PC-9 (cell line): ENCODE results near the gene CLHC1. TPM values are rescaled to one million over a fixed set of nuclear protein-coding genes. Genes with fewer than 3 reads are reported as not detected.

ENCODE experiments used
- BruUV-seq: library from RNA; stranded (reverse); fragments of 400-500 nt; replicated peaks from 2 replicates; lab custom pipeline; 2021; lab: Mats Ljungman, UMichigan
- CTCF ChIA-PET: fragments of 300-600 bp; sonication (Branson Sonifier 250); formaldehyde crosslinking; loops from one replicate; lab custom pipeline; 2022; ENCODE audit warnings: antibody characterized with exemption; lab: Charles Lee
- POLR2A ChIA-PET: fragments of 300-600 bp; sonication (Branson Sonifier 250); formaldehyde crosslinking; loops from one replicate; lab custom pipeline; 2022; ENCODE audit warnings: antibody characterized with exemption; ENCODE audit not compliant: unreplicated experiment; lab: Charles Lee
- DNase-seq, 2 experiments: peaks; one replicate each; pipeline versions ENCODE4 v3.0.0 to v3.0.0-alpha.2; 2015 to 2022; ENCODE audit warnings: mixed read lengths in 1 of 2
- H2AFZ ChIP-seq: fragments of 200-600 bp; sonication (generic); 2 replicates; pipeline ENCODE4 v1.8.1; 2017; ENCODE audit warnings: antibody characterized with exemption
- H3F3A ChIP-seq: fragments of 200-600 bp; sonication (generic); 2 replicates; pipeline ENCODE4 v1.8.1; 2017; ENCODE audit warnings: antibody characterized with exemption, mild to moderate bottlenecking, low read depth; ENCODE audit not compliant: insufficient read depth
- H3K27ac ChIP-seq: fragments of 200-600 bp; sonication (generic); 2 replicates; pipeline ENCODE4 v1.6.1; 2016; ENCODE audit warnings: mixed run types
- H3K27me3 ChIP-seq: fragments of 200-600 bp; sonication (generic); 2 replicates; pipeline ENCODE4 v1.6.1; 2016; ENCODE audit warnings: low read depth, mixed run types; ENCODE audit not compliant: insufficient read depth
- H3K36me3 ChIP-seq: fragments of 200-600 bp; sonication (generic); 2 replicates; pipeline ENCODE4 v1.6.1; 2016; ENCODE audit warnings: low read depth, mixed run types
- H3K4me1 ChIP-seq: fragments of 200-600 bp; sonication (generic); replicated peaks from 2 replicates; pipeline ENCODE4 v1.6.1; 2016; ENCODE audit warnings: mixed run types; ENCODE audit not compliant: insufficient read depth
- H3K4me2 ChIP-seq: fragments of 200-600 bp; sonication (generic); 2 replicates; pipeline ENCODE4 v1.6.1; 2017; ENCODE audit warnings: mixed run types
- H3K4me3 ChIP-seq: fragments of 200-600 bp; sonication (generic); 2 replicates; pipeline ENCODE4 v1.6.1; 2016; ENCODE audit warnings: mixed run types
- H3K79me2 ChIP-seq: fragments of 200-600 bp; sonication (generic); 2 replicates; pipeline ENCODE4 v1.6.1; 2017; ENCODE audit warnings: low read depth, mixed run types
- H3K9me2 ChIP-seq: fragments of 200-600 bp; sonication (generic); 2 replicates; pipeline ENCODE4 v1.8.1; 2017; ENCODE audit warnings: mild to moderate bottlenecking; ENCODE audit not compliant: insufficient read depth
- H3K9me3 ChIP-seq: fragments of 200-600 bp; sonication (generic); 2 replicates; pipeline ENCODE4 v1.8.1; 2016; ENCODE audit warnings: low read depth; ENCODE audit not compliant: insufficient read depth
- H4K20me1 ChIP-seq: fragments of 200-600 bp; sonication (generic); 2 replicates; pipeline ENCODE4 v1.8.1; 2017; ENCODE audit not compliant: insufficient read depth
- EZH2 ChIP-seq: fragments of 200-600 bp; sonication (generic); IDR thresholded peaks from 2 replicates; pipeline ENCODE4 v1.8.0; 2017; ENCODE audit warnings: antibody characterized with exemption, low read depth
- intact Hi-C: fragments of 100-400 bp; cut with micrococcal nuclease; formaldehyde crosslinking; loops from one replicate; pipeline ENCODE4 v1.10.0; 2022; ENCODE audit not compliant: unreplicated experiment
- total RNA-seq: library from RNA; stranded (reverse); gene quantifications from 2 replicates; pipeline ENCODE4 v1.2.3, GENCODE V29; 2021
- TF ChIP-seq, protein P1 (sequence below): fragments of 200-600 bp; sonication (generic); conservative IDR thresholded peaks from 2 replicates; pipeline ENCODE4 v1.6.1; 2017; ENCODE audit warnings: mixed run types, antibody characterized with exemption, mild to moderate bottlenecking, moderate library complexity

The CLHC1 gene
- total RNA-seq, 1 experiment from 2014 or later, result 27.1 TPM

DNA sequence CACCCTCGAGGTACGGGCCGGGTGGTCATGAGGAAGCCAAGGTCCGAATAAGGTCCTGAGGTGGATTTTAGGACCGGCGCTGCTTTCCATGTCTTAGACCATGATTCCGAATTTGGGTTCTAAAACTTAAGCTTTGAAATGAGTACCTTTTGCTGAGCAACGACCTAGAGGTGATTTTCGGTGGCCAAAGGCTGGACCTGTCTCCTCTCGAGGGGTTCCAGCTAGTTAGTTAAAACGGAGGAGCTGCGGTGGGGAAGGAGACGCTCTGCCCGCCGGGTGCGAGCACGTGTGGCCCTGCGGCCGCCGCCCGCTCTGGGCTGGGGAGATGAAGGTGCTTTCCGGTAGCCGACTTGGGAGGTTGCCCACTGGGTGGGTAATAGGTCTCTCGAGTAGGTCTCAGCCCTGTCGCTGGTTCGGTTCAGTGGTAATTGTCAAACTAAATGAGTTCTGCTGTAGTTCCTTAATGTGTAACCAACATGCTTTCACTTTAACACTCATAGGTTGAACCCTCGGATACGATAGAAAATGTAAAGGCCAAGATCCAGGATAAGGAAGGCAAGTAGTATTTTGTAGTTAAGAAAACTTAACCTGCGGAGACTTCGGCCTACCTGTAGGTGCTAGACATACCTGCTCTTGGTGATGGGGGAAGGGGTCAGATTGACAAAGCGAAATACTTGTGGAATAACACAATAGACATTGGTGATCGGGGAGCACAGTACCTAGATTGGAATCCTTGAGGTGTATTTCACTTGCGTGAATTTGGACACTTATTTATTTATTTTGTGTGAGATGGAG, 967 bp upstream of the CLHC1 start:
- peak in 1 of 2 experiments; percentile 45 for DNase-seq
- Histone ChIP-seq H2AFZ (peak overlapping the region; percentile 84), H3K27ac (peak overlapping the region; percentile 83), H3K36me3 (peaks cover 52% of the 10 kb centered on the region), H3K79me2 (peaks cover 69% of the 10 kb centered on the region), H3K4me2 (peak overlapping the region; percentile 99), H3K4me3 (peak overlapping the region; percentile 97), H3K4me1 (peaks cover 29% of the 10 kb centered on the region), H3K9me3 (no peaks in the 10 kb centered on the region), H4K20me1 (peaks cover 40% of the 10 kb centered on the region), H3K9me2 (no peaks in the 10 kb centered on the region), H3F3A (peaks cover 61% of the 10 kb centered on the region), H3K27me3 (no peaks in the 10 kb centered on the region)
- ChIA-PET CTCF (no interaction called here), POLR2A (interaction anchor here (1.0 kb wide), 1 partner anchor 286 kb away, joined by 4 read pairs; the partner anchor contains the start of gene CFAP36)
- TF ChIP-seq EZH2, result no peak
- TF ChIP-seq, protein P1, sequence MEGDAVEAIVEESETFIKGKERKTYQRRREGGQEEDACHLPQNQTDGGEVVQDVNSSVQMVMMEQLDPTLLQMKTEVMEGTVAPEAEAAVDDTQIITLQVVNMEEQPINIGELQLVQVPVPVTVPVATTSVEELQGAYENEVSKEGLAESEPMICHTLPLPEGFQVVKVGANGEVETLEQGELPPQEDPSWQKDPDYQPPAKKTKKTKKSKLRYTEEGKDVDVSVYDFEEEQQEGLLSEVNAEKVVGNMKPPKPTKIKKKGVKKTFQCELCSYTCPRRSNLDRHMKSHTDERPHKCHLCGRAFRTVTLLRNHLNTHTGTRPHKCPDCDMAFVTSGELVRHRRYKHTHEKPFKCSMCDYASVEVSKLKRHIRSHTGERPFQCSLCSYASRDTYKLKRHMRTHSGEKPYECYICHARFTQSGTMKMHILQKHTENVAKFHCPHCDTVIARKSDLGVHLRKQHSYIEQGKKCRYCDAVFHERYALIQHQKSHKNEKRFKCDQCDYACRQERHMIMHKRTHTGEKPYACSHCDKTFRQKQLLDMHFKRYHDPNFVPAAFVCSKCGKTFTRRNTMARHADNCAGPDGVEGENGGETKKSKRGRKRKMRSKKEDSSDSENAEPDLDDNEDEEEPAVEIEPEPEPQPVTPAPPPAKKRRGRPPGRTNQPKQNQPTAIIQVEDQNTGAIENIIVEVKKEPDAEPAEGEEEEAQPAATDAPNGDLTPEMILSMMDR, result 0 out of 2 replicates have a peak, but pooled peaks have one; percentile 12
- BruUV-seq, result TSS peak; percentile 71
- intact Hi-C loops, result loop anchor here (1.0 to 5.0 kb wide), 6 partner anchors 36 to 560 kb away; partner anchors contain the start of genes EML6, MTIF2, PPP4R3B and RTN4

DNA sequence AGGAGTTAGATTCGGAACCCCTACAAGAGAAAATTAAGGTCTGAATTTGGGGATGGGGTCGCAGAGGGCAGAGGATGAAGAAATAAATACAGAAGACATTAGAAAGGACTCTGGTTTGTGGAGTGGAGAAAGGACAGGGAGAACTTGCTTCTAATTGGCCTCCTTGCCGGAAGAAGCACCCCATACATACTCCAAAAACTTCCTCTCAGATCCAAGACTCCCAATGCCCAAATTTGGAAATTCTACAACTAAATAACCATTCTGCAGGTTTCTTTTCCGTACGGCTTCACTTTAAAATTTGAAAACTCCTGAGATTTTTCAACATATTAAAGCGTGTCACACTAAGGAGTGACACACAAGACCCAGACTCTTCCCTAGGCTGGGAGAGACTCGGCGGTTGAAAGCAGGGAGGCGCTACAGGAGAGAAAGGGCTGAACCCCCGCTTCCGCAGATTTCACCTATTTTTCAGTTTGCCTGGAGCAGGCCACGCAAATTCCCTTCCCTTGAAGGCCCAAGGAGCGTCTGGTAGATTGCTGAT, 478 bp downstream of the CLHC1 start:
- peaks cover 45% of the 10 kb centered on the region for H3K36me3 ChIP-seq
- H3K4me2 ChIP-seq, result peak overlapping the region; percentile 99
- peaks cover 29% of the 10 kb centered on the region for H3K4me1 ChIP-seq
- intact Hi-C loops, result loop anchor here (1.0 to 5.0 kb wide), 6 partner anchors 38 to 559 kb away; partner anchors contain the start of genes EML6, MTIF2, PPP4R3B and RTN4
- H3K4me3 ChIP-seq, result peak overlapping the region; percentile 97
- DNase-seq, result peak in 1 of 2 experiments; percentile 23
- H3K27ac ChIP-seq, result peak overlapping the region; percentile 83
- peaks cover 47% of the 10 kb centered on the region for H3F3A ChIP-seq
- H3K9me3 ChIP-seq, result no peaks in the 10 kb centered on the region
- H3K9me2 ChIP-seq, result no peaks in the 10 kb centered on the region
- ChIA-PET CTCF (no interaction called here), POLR2A (no interaction called here)
- TSS peak; percentile 55 for BruUV-seq
- peaks cover 37% of the 10 kb centered on the region for H4K20me1 ChIP-seq
- H2AFZ ChIP-seq, result peak overlapping the region; percentile 84
- H3K79me2 ChIP-seq, result peaks cover 80% of the 10 kb centered on the region
- H3K27me3 ChIP-seq, result no peaks in the 10 kb centered on the region
- no peak for TF ChIP-seq EZH2
- TF ChIP-seq, protein P1, result no peak

DNA sequence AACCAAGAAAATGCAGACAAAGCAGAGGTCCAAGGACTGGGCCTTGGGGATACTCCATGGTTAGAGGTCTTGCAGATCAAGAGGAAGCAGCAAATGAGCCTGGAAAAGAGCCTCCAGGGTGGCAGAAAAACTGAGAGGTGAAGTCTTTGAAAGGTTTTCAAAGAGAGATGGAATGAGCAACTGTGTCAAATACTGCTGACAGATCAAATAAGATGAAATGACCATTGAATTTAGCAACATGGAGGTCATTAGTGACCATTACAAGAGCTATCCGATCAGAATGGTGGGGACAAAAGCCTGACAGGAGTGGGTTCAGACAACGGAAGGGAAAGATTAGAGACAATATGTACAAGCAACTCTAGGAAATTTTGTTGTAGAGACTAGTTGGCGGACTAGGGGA, 1.5 kb downstream of the CLHC1 start:
- BruUV-seq, result no TSS peak

More for the DNA sequence above, 1.5 kb downstream of the CLHC1 start:
- H3K27ac ChIP-seq, result no peak overlapping the region
- intact Hi-C loops, result loop anchor here (5.0 kb wide), 1 partner anchor 213 kb away; no protein-coding TSS in a partner anchor
- ChIA-PET CTCF (interaction anchor here (0.6 kb wide), 1 partner anchor 21 kb away, joined by 3 read pairs; no protein-coding TSS in a partner anchor), POLR2A (interaction anchor here (0.6 kb wide), 1 partner anchor 388 kb away, joined by 11 read pairs; no protein-coding TSS in a partner anchor)
- H3K79me2 ChIP-seq, result peaks cover 78% of the 10 kb centered on the region
- H3K4me2 ChIP-seq, result peak overlapping the region; percentile 99
- no peak overlapping the region for H2AFZ ChIP-seq
- peaks cover 36% of the 10 kb centered on the region for H3F3A ChIP-seq
- no peak for TF ChIP-seq EZH2
- TF ChIP-seq, protein P1, result no peak
- H3K36me3 ChIP-seq, result peaks cover 35% of the 10 kb centered on the region
- peaks cover 29% of the 10 kb centered on the region for H3K4me1 ChIP-seq
- no peak for DNase-seq
- peak overlapping the region; percentile 97 for H3K4me3 ChIP-seq
- peaks cover 29% of the 10 kb centered on the region for H4K20me1 ChIP-seq
- H3K9me2 ChIP-seq, result no peaks in the 10 kb centered on the region
- H3K9me3 ChIP-seq, result no peaks in the 10 kb centered on the region
- H3K27me3 ChIP-seq, result no peaks in the 10 kb centered on the region
